IPS DF 4.7 (cell line): ENCODE measurements around the gene CERS6.

ENCODE experiments used
- DNase-seq: peaks from one replicate; pipeline ENCODE4 v3.0.0-alpha.2; 2013; ENCODE audit warnings: low spot score; ENCODE audit errors: extremely low read depth

CERS6 gene

GRCh38 chr2:168729455-168729854 lies 273.4 kb downstream of the CERS6 start:
- no peak for DNase-seq

- DNase-seq = no peak
Observed at GRCh38 chr2:168730344-168730743, 274.3 kb downstream of the CERS6 start.

- no peak for DNase-seq
Observed at GRCh38 chr2:168731002-168731401, 274.9 kb downstream of the CERS6 start.

GRCh38 chr2:168731616-168732015 lies 275.5 kb downstream of the CERS6 start:
- no peak for DNase-seq

GRCh38 chr2:168732100-168732499 lies 276.0 kb downstream of the CERS6 start:
- DNase-seq = no peak

- DNase-seq = no peak
Observed at GRCh38 chr2:168732506-168732905, 276.4 kb downstream of the CERS6 start.

- DNase-seq = no peak
Observed at GRCh38 chr2:168734199-168734760, 278.2 kb downstream of the CERS6 start.

- DNase-seq = no peak
Observed at GRCh38 chr2:168736649-168737445, 280.8 kb downstream of the CERS6 start.

GRCh38 chr2:168738062-168738461 lies 282.0 kb downstream of the CERS6 start:
- no peak for DNase-seq

- no peak for DNase-seq
Observed at GRCh38 chr2:168740360-168740759, 284.3 kb downstream of the CERS6 start.

GRCh38 chr2:168740788-168741187 lies 284.7 kb downstream of the CERS6 start:
- no peak for DNase-seq

- DNase-seq = no peak
Observed at GRCh38 chr2:168742258-168742932, 286.3 kb downstream of the CERS6 start.

- no peak for DNase-seq
Observed at GRCh38 chr2:168744844-168745243, 288.8 kb downstream of the CERS6 start.

- DNase-seq = no peak
Observed at GRCh38 chr2:168748461-168748860, 292.4 kb downstream of the CERS6 start.

- DNase-seq = no peak
Observed at GRCh38 chr2:168749297-168749696, 293.2 kb downstream of the CERS6 start.

GRCh38 chr2:168751104-168751740 lies 295.1 kb downstream of the CERS6 start:
- no peak for DNase-seq

GRCh38 chr2:168752361-168752760 lies 296.3 kb downstream of the CERS6 start:
- DNase-seq = no peak

GRCh38 chr2:168753765-168754329 lies 297.8 kb downstream of the CERS6 start:
- DNase-seq = no peak

- DNase-seq = no peak
Observed at GRCh38 chr2:168757223-168757622, 301.2 kb downstream of the CERS6 start.

- DNase-seq = no peak
Observed at GRCh38 chr2:168758970-168759820, 303.1 kb downstream of the CERS6 start.

- DNase-seq = no peak
Observed at GRCh38 chr2:168765401-168765800, 309.3 kb downstream of the CERS6 start.
